Fibroblast of skin of left quadriceps (primary cell): Measurements from ENCODE around the gene GBE1.

Experiments used
- DNase-seq, 2 experiments: peaks; one replicate each; pipeline ENCODE4 v3.0.0-alpha.2; 2013; ENCODE audit warnings: low read depth in 2 of 2

GBE1 gene

GRCh38 chr3:81470524-81471278 is 290.7 kb downstream of the GBE1 start:
- DNase-seq: no peak

GRCh38 chr3:81468391-81468790 is 293.1 kb downstream of the GBE1 start:
- DNase-seq: no peak

- no peak for DNase-seq
Measured at GRCh38 chr3:81466201-81466560, 295.3 kb downstream of the GBE1 start.

GRCh38 chr3:81465510-81466200 is 295.8 kb downstream of the GBE1 start:
- no peak for DNase-seq

GRCh38 chr3:81463781-81464180 is 297.7 kb downstream of the GBE1 start:
- peak; percentile 80 to 81 for DNase-seq

GRCh38 chr3:81462921-81463320 is 298.5 kb downstream of the GBE1 start:
- DNase-seq: peak; percentile 38 to 44

- no peak for DNase-seq
Measured at GRCh38 chr3:81459733-81460132, 301.7 kb downstream of the GBE1 start.

- DNase-seq: peak in 1 of 2 experiments; percentile 13
Measured at GRCh38 chr3:81452418-81452817, 309.0 kb downstream of the GBE1 start.

GRCh38 chr3:81451611-81452010 is 309.8 kb downstream of the GBE1 start:
- DNase-seq: peak; percentile 44 to 50

GRCh38 chr3:81451140-81451539 is 310.3 kb downstream of the GBE1 start:
- DNase-seq: no peak

- DNase-seq: no peak
Measured at GRCh38 chr3:81446806-81447205, 314.6 kb downstream of the GBE1 start.

- no peak for DNase-seq
Measured at GRCh38 chr3:81445712-81446111, 315.7 kb downstream of the GBE1 start.

- no peak for DNase-seq
Measured at GRCh38 chr3:81444817-81445460, 316.5 kb downstream of the GBE1 start.

- peak in 1 of 2 experiments; percentile 52 for DNase-seq
Measured at GRCh38 chr3:81443958-81444357, 317.5 kb downstream of the GBE1 start.

GRCh38 chr3:81443457-81443782 is 318.0 kb downstream of the GBE1 start:
- DNase-seq: no peak

- no peak for DNase-seq
Measured at GRCh38 chr3:81442758-81443456, 318.5 kb downstream of the GBE1 start.

- DNase-seq: no peak
Measured at GRCh38 chr3:81440661-81441060, 320.8 kb downstream of the GBE1 start.
